Breast epithelium (tissue), 3 donors: ENCODE data around the gene CALR3.

Source experiments
- POLR2A ChIP-seq: fragments of 450-650 bp; IDR thresholded peaks from one replicate; pipeline ENCODE4 v1.6.1; 2016; ENCODE audit warnings: antibody characterized with exemption, mild to moderate bottlenecking, moderate library complexity
- TF ChIP-seq, protein P1 (sequence below), 3 donors: fragments of 450-650 bp; IDR thresholded peaks; one replicate each; pipeline ENCODE4 v1.5.1; 2016 to 2017; ENCODE audit warnings: antibody characterized with exemption in 3 of 3, mild to moderate bottlenecking in 3 of 3, moderate library complexity in 3 of 3

DNA sequence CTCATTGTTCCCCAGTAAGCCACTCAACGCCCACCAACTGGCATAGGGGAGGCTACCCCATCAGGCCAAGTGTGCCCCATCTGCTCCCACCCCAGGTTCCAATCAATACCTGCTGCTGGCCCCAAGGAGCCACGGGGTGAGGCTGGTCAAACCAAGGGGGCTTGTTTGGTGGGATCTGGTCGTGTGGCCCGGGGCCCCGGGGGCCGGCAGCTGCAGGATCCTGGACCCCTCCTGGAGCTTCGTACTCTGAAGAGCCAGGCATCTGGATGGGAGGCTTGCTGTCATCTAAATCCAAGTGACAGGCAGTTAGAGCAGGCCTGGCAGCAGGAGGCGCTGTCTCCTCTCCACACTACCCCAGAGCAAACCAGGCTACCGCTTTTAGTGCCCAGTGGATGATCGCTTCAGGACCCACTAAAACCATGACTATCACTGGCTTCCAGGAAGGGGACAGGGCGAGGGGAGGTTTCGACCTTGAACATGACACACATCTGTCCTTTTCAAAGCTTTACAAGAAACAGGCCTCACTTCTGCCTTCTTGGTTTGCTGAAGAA, 32.1 kb upstream of the CALR3 start:
- TF ChIP-seq, protein P1, sequence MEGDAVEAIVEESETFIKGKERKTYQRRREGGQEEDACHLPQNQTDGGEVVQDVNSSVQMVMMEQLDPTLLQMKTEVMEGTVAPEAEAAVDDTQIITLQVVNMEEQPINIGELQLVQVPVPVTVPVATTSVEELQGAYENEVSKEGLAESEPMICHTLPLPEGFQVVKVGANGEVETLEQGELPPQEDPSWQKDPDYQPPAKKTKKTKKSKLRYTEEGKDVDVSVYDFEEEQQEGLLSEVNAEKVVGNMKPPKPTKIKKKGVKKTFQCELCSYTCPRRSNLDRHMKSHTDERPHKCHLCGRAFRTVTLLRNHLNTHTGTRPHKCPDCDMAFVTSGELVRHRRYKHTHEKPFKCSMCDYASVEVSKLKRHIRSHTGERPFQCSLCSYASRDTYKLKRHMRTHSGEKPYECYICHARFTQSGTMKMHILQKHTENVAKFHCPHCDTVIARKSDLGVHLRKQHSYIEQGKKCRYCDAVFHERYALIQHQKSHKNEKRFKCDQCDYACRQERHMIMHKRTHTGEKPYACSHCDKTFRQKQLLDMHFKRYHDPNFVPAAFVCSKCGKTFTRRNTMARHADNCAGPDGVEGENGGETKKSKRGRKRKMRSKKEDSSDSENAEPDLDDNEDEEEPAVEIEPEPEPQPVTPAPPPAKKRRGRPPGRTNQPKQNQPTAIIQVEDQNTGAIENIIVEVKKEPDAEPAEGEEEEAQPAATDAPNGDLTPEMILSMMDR (IDR thresholded peaks at IDR 0.05): no peak
- TF ChIP-seq POLR2A: no peak
